SKM-1 treated with dmso at 0.1 percent for 144 hours (cell line): ENCODE results near the gene CLMP.
"Not testable (repeated sequence)": the region's sequence is repeated elsewhere in the genome, so short reads cannot be mapped to it uniquely, and the experiment has no call there.

Experiments used
- DNase-seq: peaks from one replicate; lab custom pipeline; 2025; ENCODE audit not compliant: unreplicated experiment; lab: John Stamatoyannopoulos, UW

Gene CLMP

DNA sequence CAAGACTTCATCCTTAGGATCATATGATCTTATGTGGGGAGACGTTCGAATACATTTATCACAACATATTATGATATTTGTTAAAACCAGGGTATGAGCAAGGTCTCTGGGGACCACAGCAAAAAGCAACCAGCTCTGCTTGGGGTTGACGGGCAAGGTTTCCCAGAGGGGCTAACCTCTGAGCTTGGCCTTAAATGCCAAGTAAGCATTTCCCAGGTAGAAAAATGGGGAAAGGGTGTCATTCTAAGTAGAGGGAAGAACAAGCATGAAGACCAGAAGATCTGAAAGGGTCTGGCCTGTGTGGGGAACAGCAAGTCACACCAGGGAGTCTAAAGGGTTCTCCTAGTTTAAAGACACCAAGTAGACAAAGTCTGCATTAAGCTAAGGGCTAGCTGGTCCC lies 24.1 kb downstream of the CLMP start:
- no peak for DNase-seq

DNA sequence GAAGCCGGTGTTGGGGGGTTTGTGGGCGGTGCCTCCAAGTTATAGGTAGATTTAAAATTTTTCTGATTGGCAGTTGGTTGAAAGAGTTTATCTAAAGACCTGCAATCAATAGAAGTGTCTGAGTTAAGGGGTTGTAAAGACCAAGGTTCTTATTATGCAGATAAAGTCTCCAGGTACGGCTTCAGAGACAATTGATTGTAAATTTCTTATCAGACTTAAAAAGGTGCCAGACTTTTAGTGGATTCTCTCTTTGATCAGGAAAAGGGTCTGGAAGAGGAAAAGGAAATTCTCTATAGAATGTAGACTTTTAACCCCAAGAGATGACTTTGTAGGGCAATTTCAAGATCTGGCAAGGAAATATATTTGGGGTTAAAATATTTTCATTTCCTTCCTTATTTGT lies 25.2 kb downstream of the CLMP start:
- no peak for DNase-seq

DNA sequence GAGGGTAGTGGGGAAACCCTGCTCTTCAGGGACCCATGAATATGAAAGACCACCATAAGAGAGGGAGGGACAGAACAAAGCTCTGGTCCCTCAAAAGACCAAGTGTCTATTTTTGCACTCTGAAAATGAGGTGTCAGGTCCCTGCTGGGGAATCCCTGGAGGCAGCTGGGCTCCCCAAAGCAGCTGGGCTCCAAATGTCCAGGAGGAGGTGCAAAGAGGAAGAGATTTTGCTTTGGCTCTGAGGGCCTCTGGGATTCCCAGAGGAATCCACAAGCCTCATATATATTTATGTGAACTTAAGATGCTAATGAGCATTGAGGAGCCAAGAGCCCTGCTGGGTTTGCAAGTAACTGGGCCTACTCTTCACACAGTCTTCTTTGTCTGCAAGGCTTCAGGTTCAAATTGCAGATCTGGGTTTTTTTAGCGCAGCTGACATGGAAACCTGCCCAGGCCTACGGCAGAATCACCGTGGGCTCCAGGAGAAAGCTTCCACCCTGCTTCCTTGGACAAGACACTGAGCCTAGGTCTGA lies 26.0 kb downstream of the CLMP start:
- no peak for DNase-seq

DNA sequence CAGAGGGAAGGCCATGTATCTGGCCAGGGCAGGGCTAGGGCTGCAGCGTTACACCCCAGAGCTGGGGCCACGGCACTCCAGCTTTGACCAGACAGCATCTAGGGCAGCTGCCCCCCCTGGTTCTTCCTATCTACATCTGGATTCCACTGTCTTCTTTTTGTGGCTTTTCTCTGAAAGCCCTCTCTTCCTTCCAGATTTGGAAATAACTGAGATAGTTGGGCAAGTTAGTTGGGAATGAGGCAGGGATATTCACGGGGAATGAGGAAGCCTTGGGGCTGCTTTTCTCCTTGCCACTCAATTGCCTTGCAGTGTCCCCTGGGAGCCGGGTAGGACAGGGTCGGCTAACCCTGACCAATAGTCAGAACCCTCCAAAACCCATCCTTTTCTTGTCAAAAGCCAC lies 26.8 kb downstream of the CLMP start:
- no peak for DNase-seq

DNA sequence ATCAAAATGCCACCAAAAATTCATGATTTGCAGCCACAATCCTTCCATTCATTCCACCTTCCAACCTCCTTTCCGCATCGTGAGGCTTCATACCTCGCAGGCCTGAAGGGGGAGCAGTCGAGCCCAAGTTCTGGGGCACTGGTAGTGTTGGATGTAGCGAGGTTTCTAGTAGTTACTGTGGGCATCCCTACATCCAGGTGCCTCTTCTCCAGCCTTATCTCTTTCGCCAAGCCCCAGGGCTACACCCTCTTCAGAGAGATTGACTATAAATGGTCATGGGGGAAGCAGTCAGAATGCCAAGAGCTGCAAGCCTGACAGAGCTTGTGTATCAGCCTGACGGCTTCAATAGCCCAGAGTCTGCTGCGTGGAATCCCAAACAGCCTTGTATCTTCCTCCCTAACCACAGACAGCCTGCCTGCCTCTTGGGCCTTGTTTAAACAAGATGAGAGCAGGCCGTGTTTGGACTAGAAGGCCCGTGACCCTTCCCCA lies 28.9 kb downstream of the CLMP start:
- no peak for DNase-seq

DNA sequence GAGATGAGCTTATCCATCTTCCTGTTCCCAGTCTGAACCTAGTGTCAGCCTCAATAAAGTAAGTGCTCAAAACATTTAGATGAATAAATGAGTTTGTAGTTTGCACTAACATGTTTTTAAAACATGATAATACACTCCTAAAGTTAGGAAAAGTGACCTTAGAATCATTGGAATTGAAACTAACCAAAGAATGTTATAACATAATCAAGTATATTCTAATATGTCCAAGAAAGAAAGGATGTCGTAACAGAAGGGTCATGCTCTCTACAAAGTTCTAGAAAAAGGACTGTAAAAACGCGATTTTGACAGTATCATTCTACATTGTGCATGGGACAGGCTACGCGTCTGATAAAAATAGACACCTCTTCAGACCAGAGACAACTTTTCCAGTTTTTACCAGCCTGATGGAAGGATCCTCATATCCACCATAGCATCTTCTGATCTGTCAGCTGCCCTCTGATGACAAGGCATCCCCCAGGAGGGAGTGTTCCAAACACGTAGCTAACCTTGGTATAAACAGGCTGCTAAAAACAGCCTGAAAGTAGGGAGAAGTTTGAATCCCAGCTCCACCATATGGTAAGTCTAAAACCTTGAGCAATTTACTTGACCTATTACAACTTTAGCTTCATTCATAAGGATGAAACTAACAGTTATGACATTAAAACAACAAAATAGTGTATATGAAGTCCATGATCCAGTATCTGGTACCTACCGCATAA lies 30.2 kb downstream of the CLMP start:
- no peak for DNase-seq

DNA sequence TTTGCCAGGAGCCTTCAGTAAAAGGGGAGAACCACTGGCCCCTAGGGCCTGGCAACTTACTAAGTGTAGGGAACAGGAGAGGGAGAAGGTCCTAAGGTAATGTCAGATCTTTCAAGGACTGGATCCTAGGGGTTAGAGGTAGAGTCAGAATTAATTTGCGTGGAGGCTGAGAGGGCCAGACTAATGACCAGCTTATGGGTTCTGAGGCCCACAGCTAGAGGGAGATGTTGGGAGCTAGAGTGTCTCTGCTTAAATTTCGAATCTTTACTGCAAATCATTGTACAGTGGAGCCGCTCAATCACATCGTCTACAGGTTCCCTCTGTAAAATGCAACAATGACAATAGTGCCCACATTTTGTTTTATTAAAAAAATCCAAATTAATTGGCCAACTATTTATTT lies 31.4 kb downstream of the CLMP start:
- no peak for DNase-seq

DNA sequence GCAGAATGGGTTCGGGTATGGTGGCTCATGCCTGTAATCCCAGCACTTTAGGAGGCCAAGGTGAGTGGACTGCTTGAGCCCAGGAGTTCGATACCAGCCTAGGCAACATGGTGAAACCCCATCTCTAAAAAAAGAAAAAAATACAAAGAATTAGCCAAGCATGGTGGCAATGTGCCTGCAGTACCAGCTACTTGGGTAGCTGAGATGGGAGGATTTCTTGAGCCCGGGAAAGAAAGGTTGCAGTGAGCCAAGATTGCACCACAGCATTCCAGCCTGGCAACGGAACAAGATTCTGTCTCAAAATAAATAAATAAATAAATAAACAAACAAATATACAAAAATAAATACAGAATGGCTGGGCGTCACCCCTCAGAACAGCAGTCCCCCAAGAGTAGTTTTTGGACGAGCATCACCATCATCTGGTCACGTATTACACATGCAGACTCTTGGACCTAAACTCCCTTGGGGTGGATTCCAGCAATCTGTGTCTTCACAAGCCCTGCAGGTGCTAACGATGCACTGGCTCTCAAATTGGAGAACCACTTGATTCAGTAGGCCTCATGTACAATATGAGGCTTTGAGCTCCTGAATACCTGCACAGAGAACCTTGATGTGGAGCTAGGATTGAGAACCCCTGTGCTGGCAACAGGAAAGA lies 33.5 kb downstream of the CLMP start:
- no peak for DNase-seq

DNA sequence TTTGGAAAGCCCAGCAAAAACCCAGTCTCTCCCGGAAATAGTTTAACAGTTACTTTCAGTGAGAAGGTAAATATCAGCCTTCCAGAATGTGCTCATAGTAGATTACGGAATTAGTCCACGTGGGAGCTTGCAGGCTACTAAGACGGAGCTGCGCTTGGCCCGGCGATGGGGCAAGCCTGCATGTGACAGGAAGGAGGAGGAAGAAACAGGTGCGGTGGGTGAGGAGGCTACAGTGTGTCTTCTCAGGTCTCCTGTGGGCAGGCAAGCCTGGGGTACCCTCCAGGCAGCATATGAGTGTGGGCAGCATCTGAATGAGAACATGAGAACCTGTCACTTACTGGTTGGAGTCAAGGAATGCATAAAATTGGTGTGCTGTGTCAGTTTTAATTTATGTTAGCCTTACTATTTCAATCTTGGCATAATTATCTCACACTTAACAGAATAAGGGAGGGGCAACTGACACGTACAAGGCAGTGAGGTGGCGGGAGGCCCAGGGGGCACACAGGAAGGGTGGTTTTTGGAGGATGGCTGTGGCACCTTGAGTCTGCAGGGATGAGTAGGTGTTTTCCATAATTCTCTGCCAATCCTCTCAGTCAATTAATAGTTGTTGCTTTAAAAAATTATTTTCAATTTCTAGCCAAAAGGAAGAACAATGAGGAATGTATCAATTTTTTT lies 35.7 kb downstream of the CLMP start:
- no peak for DNase-seq

DNA sequence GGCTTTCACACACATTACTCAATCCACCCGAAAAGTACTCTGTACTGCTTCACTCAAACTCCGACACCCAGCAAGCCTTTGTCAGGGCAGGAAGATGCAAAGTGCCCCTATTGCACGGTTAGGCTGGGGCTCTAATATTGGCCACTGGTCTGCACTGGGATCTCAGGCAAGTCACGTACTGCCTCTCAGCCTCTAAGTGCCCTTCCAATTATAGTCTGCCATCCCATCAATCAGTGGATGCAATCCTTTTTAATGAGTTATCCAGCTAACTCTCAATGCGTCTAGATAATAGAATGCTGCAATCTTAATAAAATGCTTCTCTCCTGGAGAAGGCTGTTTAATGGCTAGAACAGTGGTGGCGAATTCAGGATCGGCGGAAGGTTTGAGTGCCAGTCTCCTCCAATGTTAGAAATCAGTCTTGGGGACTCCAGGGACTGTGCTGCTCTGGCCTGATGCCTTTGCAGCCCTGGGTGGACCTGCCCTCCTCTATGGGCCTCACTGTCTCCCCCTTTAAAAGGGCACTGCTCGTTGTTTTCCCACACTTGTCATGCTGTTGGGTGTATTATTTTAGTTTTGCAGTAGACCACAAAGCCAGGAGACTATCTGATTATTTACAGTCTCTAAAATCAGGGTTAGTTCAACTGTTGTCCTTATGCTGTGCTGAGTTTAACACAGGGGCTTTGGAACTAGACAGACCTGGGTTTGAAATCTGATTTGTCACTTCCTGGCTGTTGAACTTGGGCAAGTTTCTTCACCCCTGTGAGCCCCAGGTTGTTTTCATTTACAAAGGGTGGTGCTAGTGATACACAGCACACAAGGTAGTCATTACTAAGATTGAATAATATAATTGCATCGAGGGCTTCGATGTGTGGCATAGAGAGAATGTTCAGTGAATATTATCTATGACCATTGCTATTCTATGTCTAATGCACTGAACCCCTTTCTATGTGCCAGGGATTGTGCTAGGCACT lies 36.7 kb downstream of the CLMP start:
- no peak for DNase-seq

DNA sequence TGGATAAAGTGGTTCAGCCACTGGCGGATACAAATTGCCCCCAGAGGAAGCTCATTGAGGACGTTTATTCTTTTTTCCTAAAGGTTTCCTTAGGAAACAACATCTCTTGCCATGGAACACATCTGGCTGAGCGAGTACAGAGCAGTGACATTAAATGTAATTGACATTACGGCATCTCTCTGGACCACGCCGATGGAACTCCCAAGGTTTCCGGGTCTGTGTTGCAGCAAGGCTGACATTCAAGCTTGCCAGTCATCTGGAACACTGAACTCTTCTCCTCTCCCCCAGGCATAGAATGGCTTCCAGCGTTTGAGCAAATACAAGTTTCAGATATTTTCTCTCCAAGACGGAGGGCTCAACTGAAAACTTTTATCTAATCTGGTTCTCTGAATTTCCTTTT lies 42.1 kb downstream of the CLMP start:
- no peak for DNase-seq

DNA sequence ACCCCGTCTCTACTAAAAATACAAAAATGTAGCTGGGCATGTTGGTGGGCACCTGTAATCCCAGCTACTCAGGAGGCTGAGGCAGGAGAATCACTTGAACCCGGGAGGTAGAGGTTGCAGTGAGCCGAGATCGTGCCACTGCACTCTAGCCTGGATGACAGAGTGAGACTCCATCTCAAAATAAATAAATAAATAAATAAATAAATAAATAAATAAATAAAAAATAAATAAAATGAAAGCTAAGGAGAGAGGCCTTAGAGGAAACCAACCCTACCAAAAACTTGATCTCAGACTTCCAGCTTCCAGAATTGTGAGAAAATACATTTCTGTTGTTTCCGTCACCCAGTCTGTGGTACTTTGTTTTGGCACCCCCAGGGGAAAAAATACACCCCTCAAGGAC lies 42.7 kb downstream of the CLMP start:
- not testable (repeated sequence) for DNase-seq

DNA sequence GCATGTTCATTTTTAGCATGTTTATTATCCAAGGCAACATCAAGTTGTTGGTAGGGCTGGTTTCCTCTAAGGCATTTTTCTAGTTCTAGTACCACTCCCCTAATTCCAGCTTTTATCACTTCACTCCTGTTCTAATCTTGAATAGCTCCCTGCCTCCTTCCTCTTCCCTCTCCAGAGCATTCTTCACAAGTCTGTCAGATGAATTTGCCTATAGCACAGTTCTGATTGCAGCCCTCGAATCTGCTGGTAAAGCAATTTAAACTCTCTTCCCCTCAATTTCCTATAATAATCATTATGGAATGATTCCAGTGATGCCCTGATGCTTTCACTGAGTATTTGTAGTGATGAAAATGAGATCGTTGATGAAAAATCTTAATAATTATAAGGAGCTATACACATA lies 43.3 kb downstream of the CLMP start:
- DNase-seq: no peak

DNA sequence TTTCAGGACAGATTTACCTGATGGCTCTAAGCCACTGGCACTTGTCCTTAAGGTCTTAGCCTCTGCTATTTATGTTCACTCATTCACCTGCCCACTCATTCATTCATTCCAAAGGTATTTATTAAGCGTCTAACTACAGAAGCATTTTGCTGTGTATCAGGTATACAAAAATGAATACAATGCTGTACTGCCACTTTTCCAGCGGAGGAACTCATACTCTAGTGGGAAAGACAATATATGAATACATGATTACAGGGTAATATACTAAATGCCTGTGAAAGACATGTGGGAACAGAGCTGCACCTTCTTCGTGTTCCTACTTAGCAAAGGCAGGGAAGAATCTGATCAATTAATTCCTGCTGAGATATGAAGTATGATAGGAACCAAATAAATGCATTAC lies 43.7 kb downstream of the CLMP start:
- no peak for DNase-seq

DNA sequence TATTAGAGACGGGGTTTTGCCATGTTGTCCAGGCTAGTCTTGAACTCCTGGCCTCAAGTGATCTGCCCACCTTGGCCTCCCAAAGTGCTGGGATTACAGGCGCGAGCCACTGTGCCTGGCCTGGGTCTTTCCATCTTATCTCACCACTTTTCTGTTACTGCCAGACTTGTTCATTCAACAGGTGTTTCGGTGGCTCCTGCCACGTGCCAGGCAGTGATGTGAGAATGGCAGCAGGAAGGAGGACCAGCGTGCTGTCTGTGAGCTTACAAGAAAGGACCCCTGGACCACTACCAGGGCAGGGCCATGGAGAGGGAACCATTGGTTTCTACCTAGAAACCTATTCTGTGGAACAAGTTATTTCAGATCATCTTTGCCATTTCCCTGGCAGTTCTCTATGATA lies 44.2 kb downstream of the CLMP start:
- DNase-seq: no peak

DNA sequence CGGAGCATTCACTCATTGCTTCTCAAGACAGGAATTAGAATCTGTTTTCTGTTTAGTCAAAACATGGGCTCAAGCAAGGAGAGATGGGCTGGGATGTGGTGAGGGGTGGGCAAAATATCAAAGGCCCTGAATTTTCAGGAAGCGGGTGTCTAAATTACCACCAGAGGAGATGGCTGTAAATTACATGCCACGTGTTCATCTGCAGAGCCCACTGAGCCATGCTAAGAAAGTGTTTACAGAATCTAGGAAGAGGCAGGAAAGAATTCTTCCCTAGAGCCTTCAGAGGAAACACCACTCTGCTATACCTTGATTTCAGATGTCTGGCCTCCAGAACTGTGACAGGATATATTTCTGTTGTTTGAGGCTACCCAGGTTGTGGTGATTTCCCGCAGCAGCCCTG lies 46.1 kb downstream of the CLMP start:
- no peak for DNase-seq

DNA sequence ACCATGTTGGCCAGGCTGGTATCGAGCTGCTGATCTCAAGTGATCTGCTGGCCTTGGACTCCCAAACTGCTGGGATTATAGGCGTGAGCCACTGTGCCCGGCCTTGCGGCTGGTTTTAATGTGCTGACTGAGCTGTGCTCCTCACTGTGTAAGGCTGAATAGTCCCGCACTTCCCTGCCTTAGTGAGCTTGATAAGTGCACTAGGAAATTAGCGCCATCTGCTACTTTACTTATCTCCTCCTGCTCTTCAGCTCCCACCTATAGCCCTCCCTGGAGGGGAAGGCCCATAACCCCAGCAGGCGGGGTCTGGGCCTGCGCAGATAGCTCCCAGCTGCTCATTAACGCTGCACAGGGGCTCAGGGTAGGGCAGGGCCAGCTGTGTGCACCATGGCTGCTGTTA lies 49.4 kb downstream of the CLMP start:
- no peak for DNase-seq

DNA sequence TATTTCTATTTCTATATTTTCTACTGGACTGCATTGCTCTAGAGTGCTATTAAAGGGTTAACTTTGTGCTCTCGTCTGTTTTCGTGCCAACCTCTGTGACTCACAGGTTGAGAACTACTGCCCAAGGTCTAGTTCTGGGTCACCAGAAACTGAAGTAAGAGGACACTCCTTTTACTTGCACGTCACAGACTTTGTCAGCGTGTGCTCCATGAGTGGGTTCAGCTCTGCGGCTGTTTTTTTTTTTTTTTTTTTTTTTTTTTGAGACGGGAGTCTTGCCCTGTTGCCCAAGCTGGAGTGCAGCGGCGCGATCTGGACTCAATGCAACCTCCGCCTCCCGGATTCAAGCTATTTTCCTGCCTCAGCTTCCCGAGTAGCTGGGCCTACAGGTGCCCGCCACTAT lies 49.8 kb downstream of the CLMP start:
- DNase-seq: no peak

DNA sequence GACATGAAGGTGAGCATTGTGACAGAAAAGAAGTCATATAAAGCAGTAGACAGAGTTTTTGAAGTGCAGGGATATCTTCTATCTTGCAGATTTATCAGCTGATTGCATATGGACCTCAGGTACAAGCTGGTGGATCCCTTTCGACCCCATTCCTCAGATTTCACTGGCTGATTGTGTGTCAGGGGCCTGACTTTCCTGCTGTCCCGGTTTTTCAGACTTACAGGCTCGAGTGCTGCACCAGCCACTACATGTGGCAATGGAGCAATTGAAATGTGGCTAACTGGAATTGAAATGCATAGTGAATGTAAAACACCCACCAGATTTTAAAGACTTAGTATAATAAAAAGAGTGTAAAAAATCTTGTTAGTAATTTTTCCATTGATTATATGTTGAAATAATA lies 50.3 kb downstream of the CLMP start:
- no peak for DNase-seq

DNA sequence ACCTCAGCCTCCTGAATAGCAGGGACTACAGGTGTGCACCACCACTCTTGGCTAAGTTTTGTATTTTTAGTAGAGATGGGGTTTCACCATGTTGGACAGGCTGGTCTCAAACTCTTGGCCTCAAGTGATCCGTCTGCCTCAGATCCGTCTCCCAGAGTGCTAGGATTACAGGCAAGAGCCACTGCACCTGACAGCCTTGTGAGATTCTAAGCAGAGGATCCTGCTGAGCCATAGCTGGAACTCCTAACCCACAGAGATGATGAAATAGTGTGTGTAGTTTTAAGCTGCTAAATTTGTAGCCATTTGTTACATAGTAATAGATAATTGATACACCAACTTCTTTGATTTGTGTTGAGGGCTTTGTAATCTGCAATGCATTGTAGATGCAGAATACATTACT lies 51.1 kb downstream of the CLMP start:
- DNase-seq: no peak

DNA sequence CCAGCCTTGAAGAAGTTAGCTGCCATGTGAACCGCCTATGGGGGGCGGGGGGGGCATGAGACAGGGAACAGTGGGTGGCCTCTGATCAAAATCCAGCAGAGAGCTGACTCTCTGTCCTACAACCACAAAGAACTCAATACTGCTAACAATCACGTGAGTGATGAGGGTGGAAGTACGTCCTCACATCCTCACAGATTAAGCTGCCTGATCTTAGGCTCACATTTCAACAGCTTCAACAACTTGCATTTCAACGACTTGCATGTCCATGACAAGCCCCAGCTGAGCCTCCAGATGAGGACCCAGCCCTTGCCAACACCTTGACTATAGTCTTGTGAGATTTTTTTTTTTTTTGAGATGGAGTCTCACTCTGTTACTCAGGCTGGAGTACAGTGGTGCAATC lies 51.6 kb downstream of the CLMP start:
- DNase-seq: no peak
